Measurements from ENCODE around the gene CSAG2. TPM values are rescaled to one million over a fixed set of nuclear protein-coding genes. Genes with fewer than 3 reads are reported as not detected.
"Not testable (repeated sequence)": the region's sequence is repeated elsewhere in the genome, so short reads cannot be mapped to it uniquely, and the experiment has no call there.

Gene CSAG2
- total RNA-seq, 2 donors from 2014 or later = not detected

DNA sequence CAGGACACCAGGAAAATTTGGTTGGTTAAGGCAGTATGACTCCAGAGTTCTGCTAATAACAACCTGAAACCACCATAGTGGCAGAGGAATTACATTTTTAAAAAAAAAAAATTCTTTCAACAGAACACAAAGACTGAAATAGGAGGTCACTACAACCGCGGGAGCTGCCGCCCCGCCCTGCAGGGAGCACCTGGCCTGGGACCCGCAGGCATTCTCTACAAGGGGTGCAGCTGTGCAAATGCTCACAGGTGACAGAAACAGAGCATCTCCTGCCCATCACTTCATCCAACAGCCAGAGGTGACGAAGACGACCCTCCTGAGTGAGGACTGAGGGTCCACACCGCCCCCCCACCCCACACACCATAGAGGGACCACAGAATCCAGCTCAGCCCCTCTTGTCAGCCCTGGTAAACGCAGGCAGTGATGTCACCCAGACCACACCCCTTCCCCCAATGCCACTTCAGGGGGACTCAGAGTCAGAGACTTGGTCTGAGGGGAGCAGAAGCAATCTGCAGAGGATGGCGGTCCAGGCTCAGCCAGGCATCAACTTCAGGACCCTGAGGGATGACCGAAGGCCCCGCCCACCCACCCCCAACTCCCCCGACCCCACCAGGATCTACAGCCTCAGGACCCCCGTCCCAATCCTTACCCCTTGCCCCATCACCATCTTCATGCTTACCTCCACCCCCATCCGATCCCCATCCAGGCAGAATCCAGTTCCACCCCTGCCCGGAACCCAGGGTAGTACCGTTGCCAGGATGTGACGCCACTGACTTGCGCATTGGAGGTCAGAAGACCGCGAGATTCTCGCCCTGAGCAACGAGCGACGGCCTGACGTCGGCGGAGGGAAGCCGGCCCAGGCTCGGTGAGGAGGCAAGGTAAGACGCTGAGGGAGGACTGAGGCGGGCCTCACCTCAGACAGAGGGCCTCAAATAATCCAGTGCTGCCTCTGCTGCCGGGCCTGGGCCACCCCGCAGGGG lies 10.8 kb downstream of the CSAG2 start, which contains the start of gene MAGEA3:
MAGEA3 (plus strand) TSS at position 843 of the 980 bp plus-strand sequence. CDS start 2,039 bp downstream, outside the sequence.
- H3K4me1 ChIP-seq (replicated peaks); DNase-seq (ENCODE audit: low spot score); H3K4me3 ChIP-seq; intact Hi-C loops (cut with DNase I); H3K36me3 ChIP-seq; H3K27ac ChIP-seq; H3K9me3 ChIP-seq; H3K27me3 ChIP-seq (replicated peaks; ENCODE audit: insufficient read depth): not testable (repeated sequence)
- WGBS = 53% methylated on average over 3 of the region's 34 CpGs

DNA sequence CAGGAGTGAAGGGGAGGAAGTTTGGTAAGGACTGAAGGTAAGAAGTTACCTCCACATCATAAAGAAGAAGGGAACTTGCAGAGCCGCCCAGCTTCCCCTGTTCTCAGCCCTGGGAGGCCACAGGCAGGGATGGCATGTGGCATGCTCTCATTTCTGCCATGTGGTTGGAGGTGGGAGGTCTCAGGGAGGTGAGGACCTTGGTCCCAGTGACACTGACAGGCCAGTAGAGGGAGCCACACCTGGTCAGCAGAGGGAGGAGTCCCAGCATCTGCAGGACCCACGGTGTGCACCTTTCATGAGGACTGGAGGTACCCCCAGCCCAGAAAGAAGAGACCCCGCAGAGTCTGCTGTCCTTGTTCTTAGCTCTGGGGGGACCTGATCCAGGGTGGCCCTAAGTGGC lies 28.1 kb downstream of the CSAG2 start:
- H3K36me3 ChIP-seq; H3K27ac ChIP-seq; H3K4me3 ChIP-seq; DNase-seq (ENCODE audit: low spot score); H3K4me1 ChIP-seq (replicated peaks); H3K9me3 ChIP-seq; H3K27me3 ChIP-seq (replicated peaks; ENCODE audit: insufficient read depth); intact Hi-C loops (cut with DNase I): not testable (repeated sequence)
- no CpG with 5 or more reads among the region's 3 CpGs for WGBS

DNA sequence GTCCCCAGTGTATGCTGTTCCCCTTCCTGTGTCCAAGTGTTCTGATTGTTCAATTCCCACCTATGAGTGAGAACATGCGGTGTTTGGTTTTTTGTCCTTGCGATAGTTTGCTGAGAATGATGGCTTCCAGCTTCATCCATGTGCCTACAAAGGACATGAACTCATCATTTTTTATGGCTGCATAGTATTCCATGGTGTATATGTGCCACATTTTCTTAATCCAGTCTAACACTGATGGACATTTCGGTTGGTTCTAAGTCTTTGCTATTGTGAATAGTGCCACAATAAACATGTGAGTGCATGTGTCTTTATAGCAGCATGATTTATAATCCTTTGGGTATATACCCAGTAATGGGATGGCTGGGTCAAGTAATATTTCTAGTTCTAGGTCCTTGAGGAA lies 34.4 kb downstream of the CSAG2 start:
- intact Hi-C loops (cut with DNase I); H3K4me1 ChIP-seq (replicated peaks); H3K27me3 ChIP-seq (replicated peaks; ENCODE audit: insufficient read depth); H3K4me3 ChIP-seq; H3K36me3 ChIP-seq; H3K9me3 ChIP-seq; DNase-seq (ENCODE audit: low spot score); H3K27ac ChIP-seq: not testable (repeated sequence)
- 92% methylated on average over 3 of the region's 3 CpGs for WGBS

DNA sequence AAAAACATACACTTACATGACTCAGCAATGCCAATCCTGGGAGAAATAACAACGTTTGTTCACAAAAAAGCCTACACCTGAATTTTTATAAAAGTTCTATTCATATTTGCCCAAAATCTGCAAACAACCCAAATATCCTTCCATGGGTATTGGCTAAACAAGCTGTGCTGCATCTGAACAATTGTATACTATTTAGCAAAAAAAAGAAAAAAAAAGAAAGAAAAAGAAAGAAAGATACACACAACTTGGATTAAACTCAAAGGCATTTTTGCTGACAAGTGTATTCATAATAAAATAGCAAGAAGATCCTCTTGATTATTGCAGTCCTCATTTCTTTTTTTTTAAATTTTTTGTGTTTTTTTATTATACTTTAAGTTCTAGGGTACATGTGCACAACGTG lies 34.9 kb downstream of the CSAG2 start:
- no peaks in the 10 kb centered on the region for H3K9me3 ChIP-seq
- no peak overlapping the region for H3K4me3 ChIP-seq
- no peak overlapping the region for H3K27ac ChIP-seq
- intact Hi-C loops (cut with DNase I) = no loop called here
- H3K4me1 ChIP-seq (replicated peaks) = no peaks in the 10 kb centered on the region
- H3K36me3 ChIP-seq = no peaks in the 10 kb centered on the region
- 82% methylated on average over 2 of the region's 2 CpGs for WGBS
- TF ChIP-seq POLR2A (IDR thresholded peaks at IDR 0.05) (no peak), POLR2AphosphoS5 (IDR thresholded peaks at IDR 0.05) (no peak)
- TF ChIP-seq, protein P1, sequence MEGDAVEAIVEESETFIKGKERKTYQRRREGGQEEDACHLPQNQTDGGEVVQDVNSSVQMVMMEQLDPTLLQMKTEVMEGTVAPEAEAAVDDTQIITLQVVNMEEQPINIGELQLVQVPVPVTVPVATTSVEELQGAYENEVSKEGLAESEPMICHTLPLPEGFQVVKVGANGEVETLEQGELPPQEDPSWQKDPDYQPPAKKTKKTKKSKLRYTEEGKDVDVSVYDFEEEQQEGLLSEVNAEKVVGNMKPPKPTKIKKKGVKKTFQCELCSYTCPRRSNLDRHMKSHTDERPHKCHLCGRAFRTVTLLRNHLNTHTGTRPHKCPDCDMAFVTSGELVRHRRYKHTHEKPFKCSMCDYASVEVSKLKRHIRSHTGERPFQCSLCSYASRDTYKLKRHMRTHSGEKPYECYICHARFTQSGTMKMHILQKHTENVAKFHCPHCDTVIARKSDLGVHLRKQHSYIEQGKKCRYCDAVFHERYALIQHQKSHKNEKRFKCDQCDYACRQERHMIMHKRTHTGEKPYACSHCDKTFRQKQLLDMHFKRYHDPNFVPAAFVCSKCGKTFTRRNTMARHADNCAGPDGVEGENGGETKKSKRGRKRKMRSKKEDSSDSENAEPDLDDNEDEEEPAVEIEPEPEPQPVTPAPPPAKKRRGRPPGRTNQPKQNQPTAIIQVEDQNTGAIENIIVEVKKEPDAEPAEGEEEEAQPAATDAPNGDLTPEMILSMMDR (IDR thresholded peaks at IDR 0.05) = no peak
- no peak for DNase-seq (ENCODE audit: low spot score)
- H3K27me3 ChIP-seq (replicated peaks; ENCODE audit: insufficient read depth) = no peaks in the 10 kb centered on the region

DNA sequence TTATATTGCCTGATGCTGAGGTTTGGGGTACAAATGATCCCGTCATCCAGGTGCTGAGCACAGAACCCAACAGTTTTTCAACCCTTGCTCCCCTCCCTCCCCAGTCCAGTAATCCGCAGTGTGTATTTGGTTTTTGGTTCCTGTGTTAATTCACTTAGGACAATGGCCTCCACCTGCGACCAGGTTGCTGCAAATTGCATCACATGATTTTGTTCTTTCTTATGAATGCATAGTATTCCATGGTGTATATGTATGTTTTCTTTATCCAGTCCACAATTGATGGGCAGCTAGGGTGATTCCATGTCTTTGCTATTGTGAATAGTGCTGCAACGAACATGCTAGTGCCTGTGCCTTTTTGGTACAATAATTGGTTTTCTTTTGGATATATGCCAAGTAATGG lies 46.0 kb downstream of the CSAG2 start:
- 48% methylated on average over 3 of the region's 4 CpGs for WGBS
- Histone ChIP-seq H3K9me3 (no peaks in the 10 kb centered on the region), H3K27ac (no peak overlapping the region), H3K4me1 (replicated peaks) (no peaks in the 10 kb centered on the region), H3K27me3 (replicated peaks; ENCODE audit: insufficient read depth) (no peaks in the 10 kb centered on the region), H3K36me3 (no peaks in the 10 kb centered on the region), H3K4me3 (no peak overlapping the region)
- intact Hi-C loops (cut with DNase I) = no loop called here
- TF ChIP-seq, protein P1 (IDR thresholded peaks at IDR 0.05) = no peak
- no peak for TF ChIP-seq POLR2AphosphoS5 (IDR thresholded peaks at IDR 0.05)
- DNase-seq (ENCODE audit: low spot score) = no peak

DNA sequence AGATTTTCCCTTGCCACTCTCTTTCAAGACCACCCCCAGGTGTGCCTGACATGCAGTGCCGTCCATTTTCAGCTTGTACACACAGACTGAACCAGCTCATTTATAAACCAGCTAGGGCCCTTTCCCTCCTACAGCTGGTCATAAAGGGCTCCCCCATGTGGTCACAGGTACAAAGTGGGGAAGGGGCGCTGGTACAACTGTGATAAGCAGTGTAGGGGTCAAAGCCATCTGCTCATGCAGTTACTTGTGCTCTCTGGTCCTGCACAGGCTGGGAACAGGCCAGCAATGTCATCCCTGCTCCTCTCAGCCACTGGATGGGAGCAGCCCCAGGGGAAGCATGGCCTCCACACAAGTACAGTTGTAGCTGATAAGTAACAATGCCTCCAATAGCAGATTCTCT lies 50.8 kb downstream of the CSAG2 start:
- no peaks in the 10 kb centered on the region for H3K9me3 ChIP-seq
- no peaks in the 10 kb centered on the region for H3K36me3 ChIP-seq
- TF ChIP-seq POLR2AphosphoS5 (IDR thresholded peaks at IDR 0.05) (no peak), POLR2A (IDR thresholded peaks at IDR 0.05) (no peak)
- TF ChIP-seq, protein P1 (IDR thresholded peaks at IDR 0.05) = no peak
- no peaks in the 10 kb centered on the region for H3K4me1 ChIP-seq (replicated peaks)
- no peak overlapping the region for H3K4me3 ChIP-seq
- no peaks in the 10 kb centered on the region for H3K27me3 ChIP-seq (replicated peaks; ENCODE audit: insufficient read depth)
- DNase-seq (ENCODE audit: low spot score) = no peak
- H3K27ac ChIP-seq = no peak overlapping the region
- intact Hi-C loops (cut with DNase I) = no loop called here
- 40% methylated on average over 2 of the region's 2 CpGs for WGBS

Other genes with a start within 250 kb of the CSAG2 start
- 1 to 10 TPM in 1 of 2 donors, not detected in 1; 9.1 TPM for gene GABRQ, start 71.4 kb downstream of the CSAG2 start, total RNA-seq
- gene MAGEA3, start 10.5 kb downstream of the CSAG2 start, total RNA-seq = 10 to 100 TPM in 1 of 2 donors, not detected in 1; 10.1 TPM
- gene MAGEA2B, start 5.4 kb upstream of the CSAG2 start, total RNA-seq = not detected
- not detected for gene CSAG1, start 24.4 kb upstream of the CSAG2 start, total RNA-seq
- gene MAGEA12, start 24.5 kb upstream of the CSAG2 start, total RNA-seq = 1 to 10 TPM in 1 of 2 donors, not detected in 1; 5.6 TPM
- gene MAGEA2, start 44.6 kb upstream of the CSAG2 start, total RNA-seq = 1 to 10 TPM in 1 of 2 donors, not detected in 1; 7.8 TPM
- gene CSAG3, start 49.9 kb upstream of the CSAG2 start, total RNA-seq = 1 to 10 TPM in 1 of 2 donors, not detected in 1; 2.6 TPM
- gene MAGEA6, start 60.4 kb upstream of the CSAG2 start, total RNA-seq = 1 to 10 TPM in 1 of 2 donors, not detected in 1; 5.3 TPM
- gene CETN2, start 121.5 kb upstream of the CSAG2 start, total RNA-seq = 10 to 100 TPM; 33.6 to 39.8 TPM
- 10 to 100 TPM; 11.6 to 13.8 TPM for gene NSDHL, start 121.8 kb upstream of the CSAG2 start, total RNA-seq
- 10 to 100 TPM; 20.3 to 27.1 TPM for gene ZNF185, start 188.8 kb upstream of the CSAG2 start, total RNA-seq

Measured in prostate gland (tissue), 2 donors.